SJCRH30 (cell line): ENCODE results near the gene IQGAP2. TPM values are rescaled to one million over a fixed set of nuclear protein-coding genes. Genes with fewer than 3 reads are reported as not detected.
"Not testable (repeated sequence)": the region's sequence is repeated elsewhere in the genome, so short reads cannot be mapped to it uniquely, and the experiment has no call there.

Source experiments
- DNase-seq, 2 experiments: peaks; one replicate each; pipeline ENCODE4 v3.0.0-alpha.2; 2015 to 2020
- H3K27ac ChIP-seq: fragments of 250-450 bp; sonication (Bioruptor Pico); 2 replicates; pipeline ENCODE4 v1.5.1; 2020; ENCODE audit warnings: mild to moderate bottlenecking, moderate library complexity
- H3K27me3 ChIP-seq: fragments of 250-450 bp; sonication (Bioruptor Pico); 2 replicates; pipeline ENCODE4 v1.5.1; 2020; ENCODE audit warnings: mild to moderate bottlenecking, moderate library complexity
- H3K36me3 ChIP-seq: fragments of 250-450 bp; sonication (Bioruptor Pico); 2 replicates; pipeline ENCODE4 v1.5.1; 2020; ENCODE audit warnings: mild to moderate bottlenecking, moderate library complexity
- H3K4me1 ChIP-seq: fragments of 250-450 bp; sonication (Bioruptor Pico); 2 replicates; pipeline ENCODE4 v1.5.1; 2020; ENCODE audit warnings: mild to moderate bottlenecking, moderate library complexity
- H3K4me3 ChIP-seq: fragments of 250-450 bp; sonication (Bioruptor Pico); 2 replicates; pipeline ENCODE4 v1.5.1; 2020; ENCODE audit warnings: mild to moderate bottlenecking, moderate library complexity
- H3K9me3 ChIP-seq: fragments of 250-450 bp; sonication (Bioruptor Pico); replicated peaks from 2 replicates; pipeline ENCODE4 v1.5.1; 2020; ENCODE audit warnings: mild to moderate bottlenecking, moderate library complexity
- total RNA-seq: library from RNA; depleted of rRNA; stranded (reverse); fragments of >200 nt; shearing (Covaris generic); gene quantifications from 2 replicates; pipeline ENCODE4 v1.2.3, GENCODE V29; 2014

The IQGAP2 gene
- total RNA-seq, 1 experiment from 2014 or later, result 11.4 TPM

- not testable (repeated sequence) for H3K4me3 ChIP-seq, H3K9me3 ChIP-seq, H3K36me3 ChIP-seq, H3K27ac ChIP-seq, DNase-seq, H3K4me1 ChIP-seq, H3K27me3 ChIP-seq
Measured at GRCh38 chr5:76680826-76681225, 277.7 kb downstream of the IQGAP2 start.

- no peak overlapping the region for H3K4me3 ChIP-seq
- H3K4me1 ChIP-seq, result no peaks in the 10 kb centered on the region
- DNase-seq, result no peak
- H3K36me3 ChIP-seq, result no peaks in the 10 kb centered on the region
- no peak overlapping the region for H3K27ac ChIP-seq
- no peaks in the 10 kb centered on the region for H3K27me3 ChIP-seq
- H3K9me3 ChIP-seq, result no peaks in the 10 kb centered on the region
Measured at GRCh38 chr5:76681287-76681686, 278.2 kb downstream of the IQGAP2 start.

GRCh38 chr5:76682387-76682786 lies 279.3 kb downstream of the IQGAP2 start:
- DNase-seq, result no peak
- H3K4me3 ChIP-seq, result no peak overlapping the region
- H3K4me1 ChIP-seq, result no peaks in the 10 kb centered on the region
- no peaks in the 10 kb centered on the region for H3K9me3 ChIP-seq
- no peaks in the 10 kb centered on the region for H3K27me3 ChIP-seq
- H3K36me3 ChIP-seq, result no peaks in the 10 kb centered on the region
- H3K27ac ChIP-seq, result no peak overlapping the region

- Histone ChIP-seq H3K27ac (no peak overlapping the region), H3K9me3 (no peaks in the 10 kb centered on the region), H3K27me3 (no peaks in the 10 kb centered on the region), H3K4me1 (peaks cover 9% of the 10 kb centered on the region), H3K36me3 (no peaks in the 10 kb centered on the region), H3K4me3 (no peak overlapping the region)
- no peak for DNase-seq
Measured at GRCh38 chr5:76683816-76684731, 281.0 kb downstream of the IQGAP2 start.

GRCh38 chr5:76684756-76685519 lies 281.9 kb downstream of the IQGAP2 start:
- Histone ChIP-seq H3K4me1 (peaks cover 17% of the 10 kb centered on the region), H3K4me3 (no peak overlapping the region), H3K27ac (no peak overlapping the region), H3K27me3 (no peaks in the 10 kb centered on the region), H3K9me3 (no peaks in the 10 kb centered on the region), H3K36me3 (no peaks in the 10 kb centered on the region)
- no peak for DNase-seq

GRCh38 chr5:76685704-76686103 lies 282.6 kb downstream of the IQGAP2 start:
- H3K4me1 ChIP-seq, result peaks cover 25% of the 10 kb centered on the region
- no peaks in the 10 kb centered on the region for H3K27me3 ChIP-seq
- H3K4me3 ChIP-seq, result no peak overlapping the region
- H3K9me3 ChIP-seq, result no peaks in the 10 kb centered on the region
- H3K27ac ChIP-seq, result no peak overlapping the region
- no peaks in the 10 kb centered on the region for H3K36me3 ChIP-seq
- no peak for DNase-seq

- Histone ChIP-seq H3K4me3 (no peak overlapping the region), H3K27me3 (no peaks in the 10 kb centered on the region), H3K36me3 (no peaks in the 10 kb centered on the region), H3K9me3 (no peaks in the 10 kb centered on the region), H3K4me1 (peaks cover 50% of the 10 kb centered on the region), H3K27ac (no peak overlapping the region)
- no peak for DNase-seq
Measured at GRCh38 chr5:76688212-76688611, 285.1 kb downstream of the IQGAP2 start.

- no peaks in the 10 kb centered on the region for H3K27me3 ChIP-seq
- H3K36me3 ChIP-seq, result no peaks in the 10 kb centered on the region
- peaks cover 56% of the 10 kb centered on the region for H3K4me1 ChIP-seq
- no peaks in the 10 kb centered on the region for H3K9me3 ChIP-seq
- no peak for DNase-seq
- no peak overlapping the region for H3K4me3 ChIP-seq
- H3K27ac ChIP-seq, result peak overlapping the region; percentile 93
Measured at GRCh38 chr5:76688836-76689235, 285.8 kb downstream of the IQGAP2 start.

GRCh38 chr5:76689321-76690036 lies 286.4 kb downstream of the IQGAP2 start:
- Histone ChIP-seq H3K9me3 (no peaks in the 10 kb centered on the region), H3K36me3 (no peaks in the 10 kb centered on the region), H3K27me3 (no peaks in the 10 kb centered on the region), H3K4me1 (peaks cover 60% of the 10 kb centered on the region), H3K4me3 (no peak overlapping the region), H3K27ac (peak overlapping the region; percentile 93)
- DNase-seq, result peak; percentile 41 to 51

- H3K4me3 ChIP-seq, result no peak overlapping the region
- peak; percentile 21 to 42 for DNase-seq
- no peaks in the 10 kb centered on the region for H3K36me3 ChIP-seq
- H3K4me1 ChIP-seq, result peaks cover 67% of the 10 kb centered on the region
- no peaks in the 10 kb centered on the region for H3K27me3 ChIP-seq
- peak overlapping the region; percentile 93 for H3K27ac ChIP-seq
- no peaks in the 10 kb centered on the region for H3K9me3 ChIP-seq
Measured at GRCh38 chr5:76690037-76690679, 287.1 kb downstream of the IQGAP2 start.

GRCh38 chr5:76690704-76691466 lies 287.8 kb downstream of the IQGAP2 start:
- Histone ChIP-seq H3K36me3 (no peaks in the 10 kb centered on the region), H3K27me3 (no peaks in the 10 kb centered on the region), H3K4me3 (no peak overlapping the region), H3K9me3 (no peaks in the 10 kb centered on the region), H3K4me1 (peaks cover 74% of the 10 kb centered on the region), H3K27ac (peak overlapping the region; percentile 93)
- DNase-seq, result peak; percentile 58 to 71

- Histone ChIP-seq H3K36me3 (no peaks in the 10 kb centered on the region), H3K27me3 (no peaks in the 10 kb centered on the region), H3K4me3 (no peak overlapping the region), H3K27ac (peak overlapping the region; percentile 93), H3K4me1 (peaks cover 81% of the 10 kb centered on the region), H3K9me3 (no peaks in the 10 kb centered on the region)
- peak; percentile 89 to 90 for DNase-seq
Measured at GRCh38 chr5:76691467-76692273, 288.6 kb downstream of the IQGAP2 start.

- no peaks in the 10 kb centered on the region for H3K9me3 ChIP-seq
- peaks cover 85% of the 10 kb centered on the region for H3K4me1 ChIP-seq
- H3K36me3 ChIP-seq, result no peaks in the 10 kb centered on the region
- peak; percentile 82 to 85 for DNase-seq
- peak overlapping the region; percentile 93 for H3K27ac ChIP-seq
- H3K27me3 ChIP-seq, result no peaks in the 10 kb centered on the region
- 0 out of 2 replicates have a peak overlapping the region, but pooled peaks have one; percentile 6 for H3K4me3 ChIP-seq
Measured at GRCh38 chr5:76692274-76692540, 289.1 kb downstream of the IQGAP2 start.
